Measurements from ENCODE around the gene HSPA1A.

DNA sequence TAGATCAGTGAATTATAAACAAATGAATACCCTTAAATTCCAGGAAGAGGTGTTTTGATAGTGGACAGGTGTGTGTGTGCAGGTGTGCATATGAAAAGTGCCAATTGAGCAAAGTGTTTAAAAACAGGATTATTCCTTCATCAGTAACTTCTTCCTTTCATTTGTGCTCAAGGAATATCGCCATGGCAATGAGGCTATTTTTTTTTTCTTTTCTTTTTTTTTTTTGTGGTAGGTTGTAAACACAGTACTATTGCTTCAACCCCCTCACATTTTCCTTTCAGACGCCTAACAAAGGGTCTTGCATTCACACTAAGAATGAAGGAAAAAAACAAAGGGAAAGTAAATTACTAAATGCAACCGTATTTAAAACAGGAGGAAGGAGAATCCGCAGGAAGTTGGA lies 10.2 kb downstream of the HSPA1A start:
- TF ChIP-seq SIN3A (IDR thresholded peaks at IDR 0.05; ENCODE audit: borderline replicate concordance, insufficient read depth, low read length): no peak
- TF ChIP-seq POLR2AphosphoS5 (IDR thresholded peaks at IDR 0.05; ENCODE audit: low read depth, low read length): no peak
- TF ChIP-seq TAF1 (IDR thresholded peaks at IDR 0.05; ENCODE audit: borderline replicate concordance, insufficient read depth, low read length): no peak
- no peak for TF ChIP-seq FOXP2 (optimal IDR thresholded peaks at IDR 0.05; ENCODE audit: borderline replicate concordance, extremely low read depth, extremely low read length, insufficient read depth)

Data from PFSK-1 (cell line).